ENCODE data around the gene LRCH2.

LRCH2 gene

DNA sequence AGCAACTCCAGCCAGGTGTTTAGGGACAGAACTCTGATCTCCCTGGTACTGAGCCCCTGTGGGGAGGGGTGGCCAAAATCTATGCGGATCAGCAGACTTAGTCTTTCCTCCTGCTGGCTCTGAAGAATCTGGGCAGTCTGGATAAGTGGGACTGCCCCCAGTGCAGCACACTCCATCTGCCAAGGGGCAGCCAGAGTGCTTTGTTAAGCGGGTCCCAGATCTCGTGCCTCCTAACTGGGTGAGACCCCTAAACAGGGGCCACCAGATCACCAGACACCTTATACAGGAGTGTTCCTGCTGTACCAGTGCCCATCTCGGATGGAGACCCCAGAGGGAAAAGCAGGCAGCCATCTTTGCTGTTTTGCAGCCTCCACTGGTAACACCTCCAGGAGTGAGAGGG is 135.0 kb downstream of the LRCH2 start:
- DNase-seq (ENCODE audit: low read depth, low spot score) = no peak
- H3K4me3 ChIP-seq (ENCODE audit: low read depth, low read length) = no peak overlapping the region
- TF ChIP-seq, protein P1, sequence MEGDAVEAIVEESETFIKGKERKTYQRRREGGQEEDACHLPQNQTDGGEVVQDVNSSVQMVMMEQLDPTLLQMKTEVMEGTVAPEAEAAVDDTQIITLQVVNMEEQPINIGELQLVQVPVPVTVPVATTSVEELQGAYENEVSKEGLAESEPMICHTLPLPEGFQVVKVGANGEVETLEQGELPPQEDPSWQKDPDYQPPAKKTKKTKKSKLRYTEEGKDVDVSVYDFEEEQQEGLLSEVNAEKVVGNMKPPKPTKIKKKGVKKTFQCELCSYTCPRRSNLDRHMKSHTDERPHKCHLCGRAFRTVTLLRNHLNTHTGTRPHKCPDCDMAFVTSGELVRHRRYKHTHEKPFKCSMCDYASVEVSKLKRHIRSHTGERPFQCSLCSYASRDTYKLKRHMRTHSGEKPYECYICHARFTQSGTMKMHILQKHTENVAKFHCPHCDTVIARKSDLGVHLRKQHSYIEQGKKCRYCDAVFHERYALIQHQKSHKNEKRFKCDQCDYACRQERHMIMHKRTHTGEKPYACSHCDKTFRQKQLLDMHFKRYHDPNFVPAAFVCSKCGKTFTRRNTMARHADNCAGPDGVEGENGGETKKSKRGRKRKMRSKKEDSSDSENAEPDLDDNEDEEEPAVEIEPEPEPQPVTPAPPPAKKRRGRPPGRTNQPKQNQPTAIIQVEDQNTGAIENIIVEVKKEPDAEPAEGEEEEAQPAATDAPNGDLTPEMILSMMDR (IDR thresholded peaks at IDR 0.05; ENCODE audit: insufficient read depth, low read length, missing control alignments) = no peak
- CTCF ChIA-PET = no interaction called here
- POLR2A ChIA-PET = no interaction called here

DNA sequence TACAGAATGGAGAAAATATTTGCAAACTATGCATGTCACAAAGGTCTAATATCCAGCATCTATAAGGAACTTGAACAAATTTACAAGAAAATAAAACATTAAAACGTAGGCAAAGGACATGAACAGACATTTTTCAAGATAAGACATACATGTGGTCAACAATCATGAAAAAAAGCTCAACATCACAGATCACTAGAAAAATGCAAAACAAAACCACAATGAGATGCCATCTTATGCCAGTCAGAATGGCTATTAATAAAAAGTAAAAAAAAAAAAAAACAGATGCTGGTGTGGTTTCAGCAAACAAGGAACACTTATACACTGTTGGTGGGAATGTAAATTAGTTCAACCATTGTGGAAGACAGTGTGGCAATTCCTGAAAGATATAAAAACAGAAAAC is 140.7 kb downstream of the LRCH2 start:
- H3K4me3 ChIP-seq (ENCODE audit: low read depth, low read length) = no peak overlapping the region
- CTCF ChIA-PET = no interaction called here
- no peak for DNase-seq (ENCODE audit: low read depth, low spot score)
- POLR2A ChIA-PET = no interaction called here
- TF ChIP-seq, protein P1 (IDR thresholded peaks at IDR 0.05; ENCODE audit: insufficient read depth, low read length, missing control alignments) = no peak

DNA sequence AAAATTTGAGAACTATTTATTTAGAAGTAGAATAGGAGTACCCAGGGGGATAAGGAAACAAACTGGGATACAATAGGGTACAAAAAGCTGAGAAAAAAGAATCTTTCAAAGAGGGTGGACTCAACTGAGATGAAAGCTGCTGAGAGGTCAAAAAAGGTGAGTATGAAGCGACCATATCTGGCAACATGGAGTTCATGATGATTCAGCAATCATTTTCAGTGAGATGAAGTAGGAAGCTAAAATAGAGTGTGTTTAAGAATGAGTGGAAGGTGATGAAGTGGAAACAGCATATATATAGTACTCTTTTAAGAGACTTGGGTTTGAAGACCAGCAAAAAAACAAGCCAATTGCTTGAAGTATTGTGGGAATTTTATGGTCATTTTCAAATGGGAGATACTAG is 144.5 kb downstream of the LRCH2 start:
- H3K4me3 ChIP-seq (ENCODE audit: low read depth, low read length) = no peak overlapping the region
- no peak for DNase-seq (ENCODE audit: low read depth, low spot score)
- CTCF ChIA-PET = no interaction called here
- POLR2A ChIA-PET = no interaction called here
- TF ChIP-seq, protein P1 (IDR thresholded peaks at IDR 0.05; ENCODE audit: insufficient read depth, low read length, missing control alignments) = no peak

DNA sequence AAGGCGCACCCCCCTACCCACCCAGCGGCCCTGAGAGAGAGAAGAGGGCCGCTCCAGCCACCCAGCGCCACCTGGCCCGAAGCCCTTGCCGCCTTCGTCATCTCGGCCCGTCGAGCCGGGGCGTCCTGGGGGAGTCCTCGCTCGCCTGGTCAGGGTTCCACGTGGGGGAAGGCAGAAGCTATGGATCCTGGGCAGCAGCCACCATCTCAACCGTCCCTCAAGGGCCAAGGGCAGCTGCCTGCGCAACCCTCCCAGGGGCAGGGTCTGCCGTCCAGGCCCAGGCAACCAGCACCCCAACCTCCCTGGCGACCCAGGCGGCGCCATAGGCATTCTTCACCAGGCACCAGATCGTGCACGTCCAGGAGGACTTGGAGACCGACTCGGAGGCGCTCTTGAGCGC is 165.0 kb downstream of the LRCH2 start:
- CTCF ChIA-PET = no interaction called here
- H3K4me3 ChIP-seq (ENCODE audit: low read depth, low read length) = no peak overlapping the region
- no peak for DNase-seq (ENCODE audit: low read depth, low spot score)
- TF ChIP-seq, protein P1 (IDR thresholded peaks at IDR 0.05; ENCODE audit: insufficient read depth, low read length, missing control alignments) = no peak
- POLR2A ChIA-PET = no interaction called here

DNA sequence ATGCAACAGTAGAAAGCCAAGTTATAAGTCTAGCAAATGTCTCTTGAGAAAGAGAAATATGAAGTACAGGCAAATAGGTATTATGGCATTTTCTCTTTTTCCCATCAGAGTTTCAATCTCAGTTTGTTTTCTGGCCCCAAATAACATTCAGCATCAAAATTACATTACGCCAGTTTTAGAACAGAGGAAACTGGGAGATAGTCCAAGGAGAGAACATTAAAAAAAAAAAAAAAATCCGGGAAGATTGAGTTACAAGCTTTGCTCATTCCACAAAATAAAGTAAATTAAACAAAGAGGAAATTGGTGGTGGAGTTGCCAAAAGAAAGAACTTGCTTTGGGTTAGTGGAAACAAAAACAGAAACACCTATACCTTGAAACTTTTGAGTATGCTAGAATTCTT is 166.1 kb downstream of the LRCH2 start:
- POLR2A ChIA-PET = no interaction called here

DNA sequence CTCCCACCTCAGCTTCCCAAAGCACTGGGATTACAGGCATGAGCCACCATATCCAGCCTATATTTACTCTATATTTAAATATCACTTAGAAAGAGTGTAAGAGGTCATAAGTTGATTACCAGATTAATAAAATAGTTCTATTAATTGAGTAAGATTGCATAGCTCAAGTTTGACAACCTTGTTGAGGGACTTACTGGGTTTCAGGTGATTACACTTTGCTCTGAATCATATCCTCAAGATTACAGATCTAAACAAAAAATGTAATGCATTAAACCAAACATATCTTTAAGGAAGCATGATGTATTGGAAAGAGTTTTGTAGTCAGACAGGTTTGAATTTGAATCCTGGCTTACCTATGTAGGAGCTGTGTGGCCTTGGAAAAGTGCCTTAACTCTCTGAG is 168.6 kb downstream of the LRCH2 start:
- ChIA-PET CTCF (no interaction called here), POLR2A (no interaction called here)
- no peak for DNase-seq (ENCODE audit: low read depth, low spot score)
- no peak overlapping the region for H3K4me3 ChIP-seq (ENCODE audit: low read depth, low read length)
- TF ChIP-seq, protein P1 (IDR thresholded peaks at IDR 0.05; ENCODE audit: insufficient read depth, low read length, missing control alignments) = no peak

More for the DNA sequence above, 166.1 kb downstream of the LRCH2 start:
- CTCF ChIA-PET = no interaction called here
- TF ChIP-seq, protein P1 (IDR thresholded peaks at IDR 0.05; ENCODE audit: insufficient read depth, low read length, missing control alignments) = no peak
- no peak overlapping the region for H3K4me3 ChIP-seq (ENCODE audit: low read depth, low read length)
- no peak for DNase-seq (ENCODE audit: low read depth, low spot score)

Measured in AG04449 (cell line).